Heart left ventricle (tissue), 16 donors: Measurements from ENCODE around the gene ALAS1. TPM values are rescaled to one million over a fixed set of nuclear protein-coding genes. Genes with fewer than 3 reads are reported as not detected.

Experiments used
- ATAC-seq, 4 donors: fragments of 200-7000 bp; cut with Tn5 transposase; one replicate each; pipeline ENCODE4 v1.9.1; 2020 to 2022; ENCODE audit warnings: moderate library complexity in 4 of 4, mild to moderate bottlenecking in 3 of 4, moderate number of reproducible peaks in 1 of 4
- DNase-seq, 5 donors: peaks; one replicate each; pipeline ENCODE4 v3.0.0-alpha.2; 2020
- H3K27ac ChIP-seq, 12 donors: fragments of 200-600 bp; sonication (generic) in 4 of 12; one replicate each; pipeline versions ENCODE4 v1.5.0 to v1.8.0; 2016 to 2022; ENCODE audit warnings: mild to moderate bottlenecking in 2 of 12
- H3K27me3 ChIP-seq, 9 donors: fragments of 200-600 bp; sonication (generic) in 2 of 9; one replicate each; pipeline versions ENCODE4 v1.5.1 to v1.8.0; 2016 to 2022; ENCODE audit warnings: mild to moderate bottlenecking in 3 of 9
- H3K36me3 ChIP-seq, 9 donors: fragments of 200-600 bp; sonication (generic) in 2 of 9; one replicate each; pipeline versions ENCODE4 v1.5.0 to v1.8.0; 2018 to 2022; ENCODE audit warnings: mild to moderate bottlenecking in 2 of 9
- H3K4me1 ChIP-seq, 12 donors: fragments of 200-600 bp; sonication (generic) in 4 of 12; one replicate each; pipeline versions ENCODE4 v1.5.0 to v1.8.0; 2016 to 2022; ENCODE audit warnings: mild to moderate bottlenecking in 3 of 12
- H3K4me3 ChIP-seq, 12 donors: fragments of 200-600 bp; sonication (generic) in 4 of 12; one replicate each; pipeline versions ENCODE4 v1.5.0 to v1.8.0; 2017 to 2022; ENCODE audit warnings: mild to moderate bottlenecking in 9 of 12, moderate library complexity in 4 of 12
- H3K9me3 ChIP-seq, 12 donors: fragments of 200-600 bp; sonication (generic) in 4 of 12; one replicate each; pipeline versions ENCODE4 v1.5.0 to v1.8.0; 2016 to 2022; ENCODE audit warnings: mild to moderate bottlenecking in 1 of 12
- CTCF ChIP-seq, 12 donors: fragments of 200-600 bp; sonication (generic) in 4 of 12; IDR thresholded peaks; one replicate each; pipeline versions ENCODE4 v1.5.0 to v1.8.0; 2018 to 2022; ENCODE audit warnings: antibody characterized with exemption in 12 of 12, mild to moderate bottlenecking in 5 of 12
- POLR2A ChIP-seq, 2 donors: fragments of 450-650 bp; IDR thresholded peaks; one replicate each; pipeline ENCODE4 v1.6.1; 2017; ENCODE audit warnings: antibody characterized with exemption in 2 of 2, mild to moderate bottlenecking in 2 of 2, moderate library complexity in 2 of 2
- WGBS, 4 donors: extraction: QIAGEN DNeasy Blood & Tissue Kit in 2 of 4; methylation state at CpG; one replicate each; pipeline versions ENCODE4 v1.1.5 to v1.1.7; 2013 to 2018; 5-methylcytosine and 5-hydroxymethylcytosine counted together
- intact Hi-C, 10 donors: fragments of 100-400 bp; cut with DNase I; formaldehyde crosslinking; loops; one replicate each; pipeline versions ENCODE4 v1.11.1 to v1.14.2; 2022
- polyA plus RNA-seq, 2 donors: library from polyadenylated mRNA; stranded (reverse); fragments of 200-250 nt; gene quantifications; one replicate each; pipeline ENCODE4 v1.2.3, GENCODE V29; 2013
- total RNA-seq, 9 donors: library from RNA; depleted of rRNA in 2 of 9; stranded (reverse); fragments of >200 nt in 2 of 9; fragmentation: NEBNext Ultra II Directional in 3 of 9; extraction: Animal tissue kit (Norgen Biotek cat#: 25700) in 3 of 9; gene quantifications; one replicate each; pipeline versions ENCODE4 v1.1.0 to v1.2.4, GENCODE V29; 2016 to 2023
- donor health status: ischemic (EF 13 %, LVEDD 7.1; RV severe dilation, severe dysfunction).
- donor health status: healthy with polysubstance abuse.
- donor health status: DM: no; HTN: yes; CAD: no.
- donor health status: DM: no; HTN: no; CAD: no.
- donor health status: ischemic (EF 25% LVEDD 6.9; RV normal size, moderate dysfunction).
- donor health status: ischemic (EF 25% LVEDD 5.7; RV mildly dilated, moderate dysfunction).
- donor health status: healthy.
- donor health status: DM: yes; HTN: yes; CAD: no.
- donor health status: ischemic (EF 35%, LVEDD 5.7; RV mildly dilated, moderate dysfunction).
- donor health status: nonischemic (EF 11% LVEDD 7.7; RV severe dilation, severe dysfunction).
- donor health status: DM: yes; HTN: yes; CAD: no.
- donor health status: PGD.
- donor health status: ischemic (EF 29% LVEDD 5.4; RV normal size, mild dysfunction).
- donor health status: nonischemic (EF 23%, LVEDD 6.1; RV moderate dilation, normal function).

The ALAS1 gene
- total and polyA plus RNA-seq, 11 donors: 77.9 to 213 (median 132) TPM

- intact Hi-C loops: loop anchor here in 5 of 10 donors (5.0 to 10.0 kb wide), 3 partner anchors 53 to 171 kb away; partner anchors contain the start of gene GLYCTK (in 2 of the 5)
- peaks cover 10 to 70% (median 49%) of the 10 kb centered on the region in 12 donors for H3K4me1 ChIP-seq
- H3K9me3 ChIP-seq: no peaks in the 10 kb centered on the region
- DNase-seq: peak in 4 of 5 donors; percentile 65 to 87 (median 66)
- WGBS, 4 donors: 39 to 69% (median 41%) methylated on average over 3 of the region's 3 CpGs
- H3K36me3 ChIP-seq: peaks cover 0 to 62% (median 42%) of the 10 kb centered on the region in 9 donors
- peak; percentile 1 to 63 (median 22) for ATAC-seq
- H3K27ac ChIP-seq: peak overlapping the region; percentile 71 to 97 (median 90)
- H3K27me3 ChIP-seq: no peaks in the 10 kb centered on the region
- H3K4me3 ChIP-seq: peak overlapping the region in 10 of 12 donors; percentile 25 to 59 (median 44)
- no peak for TF ChIP-seq POLR2A (IDR thresholded peaks at IDR 0.05)
- TF ChIP-seq CTCF (IDR thresholded peaks at IDR 0.05): no peak
These were observed 36.0 kb downstream of the ALAS1 start for GRCh38 chr3:52233968-52234367.

- no peaks in the 10 kb centered on the region for H3K9me3 ChIP-seq
- H3K4me1 ChIP-seq: peaks cover 10 to 73% (median 53%) of the 10 kb centered on the region in 12 donors
- H3K27ac ChIP-seq: peak overlapping the region; percentile 71 to 97 (median 91)
- DNase-seq: peak in 4 of 5 donors; percentile 60 to 80 (median 66)
- peaks cover 0 to 54% (median 34%) of the 10 kb centered on the region in 9 donors for H3K36me3 ChIP-seq
- H3K4me3 ChIP-seq: peak overlapping the region in 11 of 12 donors; percentile 25 to 59 (median 44)
- TF ChIP-seq CTCF (IDR thresholded peaks at IDR 0.05) (peak in 6 of 12 donors; percentile 12 to 36 (median 24)), POLR2A (IDR thresholded peaks at IDR 0.05) (peak; percentile 45 to 88)
- intact Hi-C loops: loop anchor here in 8 of 10 donors (5.0 to 10.0 kb wide), 6 partner anchors 38 to 170 kb away; partner anchors contain the start of genes WDR82 (in 5 of the 8) and GLYCTK (in 2 of the 8)
- no peaks in the 10 kb centered on the region for H3K27me3 ChIP-seq
- peak; percentile 11 to 60 (median 34) for ATAC-seq
- WGBS, 4 donors: 53 to 65% (median 63%) methylated on average over 10 to 15 of the region's 15 CpGs
These were observed 36.8 kb downstream of the ALAS1 start for GRCh38 chr3:52234516-52235447.

- no peaks in the 10 kb centered on the region for H3K27me3 ChIP-seq
- peaks cover 10 to 76% (median 61%) of the 10 kb centered on the region in 12 donors for H3K4me1 ChIP-seq
- H3K27ac ChIP-seq: peak overlapping the region; percentile 16 to 97 (median 91)
- intact Hi-C loops: loop anchor here in 8 of 10 donors (5.0 to 10.0 kb wide), 4 partner anchors 36 to 168 kb away; partner anchors contain the start of gene WDR82 (in 5 of the 8)
- peaks cover 0 to 37% (median 17%) of the 10 kb centered on the region in 9 donors for H3K36me3 ChIP-seq
- DNase-seq (peak in 2 of 5 donors; percentile 53 to 56), ATAC-seq (peak in 2 of 4 donors; percentile 2 to 9)
- WGBS, 4 donors: 47 to 53% (median 51%) methylated on average over 5 of the region's 5 CpGs
- H3K9me3 ChIP-seq: no peaks in the 10 kb centered on the region
- TF ChIP-seq CTCF (IDR thresholded peaks at IDR 0.05): no peak
- H3K4me3 ChIP-seq: no peak overlapping the region
These were observed 38.5 kb downstream of the ALAS1 start for GRCh38 chr3:52236424-52236886.
